Measurements from ENCODE around the gene LSP1. TPM values are rescaled to one million over a fixed set of nuclear protein-coding genes. Genes with fewer than 3 reads are reported as not detected.

Gene LSP1
- total RNA-seq, 1 donor from 2014 or later = not detected

DNA sequence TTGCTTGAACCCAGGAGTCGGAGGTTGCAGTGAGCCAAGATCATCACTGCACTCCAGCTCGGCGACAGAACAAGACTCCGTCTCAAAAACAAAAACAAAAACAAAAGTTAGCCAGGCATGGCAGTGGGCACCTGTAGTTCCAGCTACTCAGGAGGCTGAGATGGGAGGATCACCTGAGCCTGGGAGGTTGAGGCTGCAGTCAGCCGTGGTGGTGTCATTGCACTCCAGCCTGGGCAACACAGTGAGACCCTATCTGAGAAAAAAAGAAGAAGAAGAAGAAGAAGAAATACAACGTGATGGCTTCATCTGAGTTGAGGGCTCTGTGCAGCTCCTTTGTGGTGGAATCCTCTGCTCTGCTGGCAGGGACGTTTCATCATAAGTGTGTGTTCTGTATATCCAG is 56.6 kb downstream of the LSP1 start:
- no peak for DNase-seq (ENCODE audit: low spot score)
- TF ChIP-seq, protein P1, sequence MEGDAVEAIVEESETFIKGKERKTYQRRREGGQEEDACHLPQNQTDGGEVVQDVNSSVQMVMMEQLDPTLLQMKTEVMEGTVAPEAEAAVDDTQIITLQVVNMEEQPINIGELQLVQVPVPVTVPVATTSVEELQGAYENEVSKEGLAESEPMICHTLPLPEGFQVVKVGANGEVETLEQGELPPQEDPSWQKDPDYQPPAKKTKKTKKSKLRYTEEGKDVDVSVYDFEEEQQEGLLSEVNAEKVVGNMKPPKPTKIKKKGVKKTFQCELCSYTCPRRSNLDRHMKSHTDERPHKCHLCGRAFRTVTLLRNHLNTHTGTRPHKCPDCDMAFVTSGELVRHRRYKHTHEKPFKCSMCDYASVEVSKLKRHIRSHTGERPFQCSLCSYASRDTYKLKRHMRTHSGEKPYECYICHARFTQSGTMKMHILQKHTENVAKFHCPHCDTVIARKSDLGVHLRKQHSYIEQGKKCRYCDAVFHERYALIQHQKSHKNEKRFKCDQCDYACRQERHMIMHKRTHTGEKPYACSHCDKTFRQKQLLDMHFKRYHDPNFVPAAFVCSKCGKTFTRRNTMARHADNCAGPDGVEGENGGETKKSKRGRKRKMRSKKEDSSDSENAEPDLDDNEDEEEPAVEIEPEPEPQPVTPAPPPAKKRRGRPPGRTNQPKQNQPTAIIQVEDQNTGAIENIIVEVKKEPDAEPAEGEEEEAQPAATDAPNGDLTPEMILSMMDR (IDR thresholded peaks at IDR 0.05; ENCODE audit: unreplicated experiment) = no peak
- Mint-ChIP-seq H3K36me3 (ENCODE audit: low read depth, unreplicated experiment) (peaks cover 4% of the 10 kb centered on the region), H3K27ac (ENCODE audit: unreplicated experiment) (no peak overlapping the region), H3K4me1 (ENCODE audit: unreplicated experiment) (peaks cover 18% of the 10 kb centered on the region), H3K4me3 (ENCODE audit: unreplicated experiment) (no peak overlapping the region), H3K27me3 (ENCODE audit: unreplicated experiment) (peaks cover 1% of the 10 kb centered on the region), H3K9me3 (ENCODE audit: unreplicated experiment) (no peaks in the 10 kb centered on the region)

DNA sequence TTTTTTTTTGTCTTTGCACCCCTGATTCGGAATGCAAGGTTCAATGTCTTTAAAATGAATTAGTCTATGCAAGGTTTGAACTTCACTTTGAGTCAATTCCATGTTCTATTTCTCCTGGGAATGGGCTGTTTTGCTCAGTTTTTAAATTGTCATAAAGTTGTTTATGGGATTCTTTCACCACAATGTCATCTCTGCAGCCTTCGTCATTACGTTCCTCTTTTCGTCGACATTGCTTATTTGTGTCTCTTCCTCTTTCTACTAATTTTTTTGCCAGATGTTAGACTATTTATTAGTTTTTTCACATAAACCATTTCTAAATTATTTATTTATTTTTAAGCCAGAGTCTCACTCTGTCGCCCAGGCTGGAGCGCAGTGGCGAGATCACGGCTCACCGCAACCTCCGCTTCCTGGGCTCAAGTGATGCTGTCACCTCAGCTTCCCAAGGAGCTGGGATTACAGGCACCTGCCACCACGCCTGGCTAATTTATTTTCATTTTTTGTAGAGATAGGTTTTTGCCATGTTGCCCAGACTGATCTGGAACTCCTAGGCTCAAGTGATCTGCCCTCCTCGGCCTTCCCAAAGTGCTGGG is 59.5 kb downstream of the LSP1 start:
- no peak for DNase-seq (ENCODE audit: low spot score)
- no peak overlapping the region for H3K4me3 Mint-ChIP-seq (ENCODE audit: unreplicated experiment)
- H3K9me3 Mint-ChIP-seq (ENCODE audit: unreplicated experiment) = no peaks in the 10 kb centered on the region
- no peak overlapping the region for H3K27ac Mint-ChIP-seq (ENCODE audit: unreplicated experiment)
- H3K27me3 Mint-ChIP-seq (ENCODE audit: unreplicated experiment) = peaks cover 8% of the 10 kb centered on the region
- peaks cover 11% of the 10 kb centered on the region for H3K4me1 Mint-ChIP-seq (ENCODE audit: unreplicated experiment)
- H3K36me3 Mint-ChIP-seq (ENCODE audit: low read depth, unreplicated experiment) = peaks cover 12% of the 10 kb centered on the region
- TF ChIP-seq, protein P1 (IDR thresholded peaks at IDR 0.05; ENCODE audit: unreplicated experiment) = no peak

DNA sequence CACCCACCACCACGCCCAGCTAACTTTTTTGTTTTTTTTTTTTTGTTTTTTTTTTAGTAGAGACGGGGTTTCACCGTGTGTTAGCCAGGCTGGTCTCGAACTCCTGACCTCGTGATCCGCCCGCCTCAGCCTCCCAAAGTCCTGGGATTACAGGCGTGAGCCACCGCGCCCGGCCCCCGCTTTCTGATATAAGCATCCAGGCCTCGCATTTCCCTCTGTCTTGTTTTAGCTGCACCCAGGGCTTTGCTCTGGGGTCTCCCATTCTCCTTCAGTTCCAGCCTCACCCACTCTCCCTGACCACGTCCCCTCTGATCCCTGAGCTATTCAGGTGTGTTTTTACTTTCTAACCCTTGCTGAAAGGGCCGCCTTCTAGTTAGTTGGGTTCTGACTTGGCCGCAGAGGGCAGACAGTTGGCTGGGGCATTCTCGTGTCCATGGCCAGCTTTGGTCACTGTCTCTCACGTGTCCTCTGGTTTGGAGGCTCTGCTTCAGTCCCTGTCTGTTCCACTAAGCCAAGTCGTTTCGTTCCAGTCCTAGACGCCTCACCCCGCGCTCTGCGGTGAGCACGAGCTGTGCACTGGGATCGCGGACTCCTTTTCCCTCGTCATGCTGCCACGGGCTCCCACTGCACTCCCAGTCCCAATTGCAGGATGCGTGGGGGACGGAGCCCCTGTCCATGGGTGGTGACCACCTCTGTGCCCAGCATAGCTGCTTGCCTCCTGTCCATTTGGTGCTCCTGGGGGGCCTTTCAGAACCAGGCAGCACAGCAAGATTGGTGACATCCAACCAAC is 60.6 kb downstream of the LSP1 start:
- peaks cover 12% of the 10 kb centered on the region for H3K36me3 Mint-ChIP-seq (ENCODE audit: low read depth, unreplicated experiment)
- peaks cover 6% of the 10 kb centered on the region for H3K4me1 Mint-ChIP-seq (ENCODE audit: unreplicated experiment)
- no peaks in the 10 kb centered on the region for H3K9me3 Mint-ChIP-seq (ENCODE audit: unreplicated experiment)
- peaks cover 8% of the 10 kb centered on the region for H3K27me3 Mint-ChIP-seq (ENCODE audit: unreplicated experiment)
- DNase-seq (ENCODE audit: low spot score) = no peak
- H3K27ac Mint-ChIP-seq (ENCODE audit: unreplicated experiment) = no peak overlapping the region
- no peak overlapping the region for H3K4me3 Mint-ChIP-seq (ENCODE audit: unreplicated experiment)
- TF ChIP-seq, protein P1 (IDR thresholded peaks at IDR 0.05; ENCODE audit: unreplicated experiment) = no peak

DNA sequence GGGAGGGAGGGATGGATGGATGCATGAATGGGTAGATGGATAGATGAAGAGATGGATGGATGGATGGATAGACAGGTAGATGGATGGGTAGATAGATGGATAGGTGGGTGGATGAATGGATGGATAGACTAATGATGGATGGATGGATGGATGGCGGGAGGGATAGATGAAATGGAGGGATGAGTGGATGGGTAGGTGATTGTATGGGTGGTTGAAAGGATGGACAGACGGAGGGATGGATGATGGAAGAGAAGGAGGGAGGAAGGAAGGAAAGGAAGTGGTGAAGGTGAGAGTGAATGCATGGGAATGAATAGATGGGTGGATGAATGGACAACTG is 62.9 kb downstream of the LSP1 start:
- H3K36me3 Mint-ChIP-seq (ENCODE audit: low read depth, unreplicated experiment) = peaks cover 12% of the 10 kb centered on the region
- TF ChIP-seq, protein P1 (IDR thresholded peaks at IDR 0.05; ENCODE audit: unreplicated experiment) = no peak
- H3K9me3 Mint-ChIP-seq (ENCODE audit: unreplicated experiment) = no peaks in the 10 kb centered on the region
- no peak overlapping the region for H3K27ac Mint-ChIP-seq (ENCODE audit: unreplicated experiment)
- no peak for DNase-seq (ENCODE audit: low spot score)
- H3K27me3 Mint-ChIP-seq (ENCODE audit: unreplicated experiment) = peaks cover 9% of the 10 kb centered on the region
- H3K4me1 Mint-ChIP-seq (ENCODE audit: unreplicated experiment) = peaks cover 3% of the 10 kb centered on the region
- no peak overlapping the region for H3K4me3 Mint-ChIP-seq (ENCODE audit: unreplicated experiment)
